BLaER1 treated with 17β-estradiol and CSF1 and Interleukin-3, amounts not matched to agents 10 nM and 100 nM (cell line): ENCODE results near the gene UBE2U.

ENCODE experiments used
- H3K27ac ChIP-seq, 11 experiments: shearing (Covaris generic); formaldehyde crosslinking; 2 replicates each; pipeline ENCODE4 v1.8.1; 2022
- H3K27me3 ChIP-seq, 11 experiments: shearing (Covaris generic); formaldehyde crosslinking; 2 replicates each; pipeline ENCODE4 v1.8.1; 2022
- H3K36me3 ChIP-seq, 11 experiments: shearing (Covaris generic); formaldehyde crosslinking; 2 replicates each; pipeline ENCODE4 v1.8.1; 2022
- H3K4me1 ChIP-seq, 10 experiments: shearing (Covaris generic); formaldehyde crosslinking; 2 replicates each; pipeline ENCODE4 v1.8.1; 2022
- H3K4me2 ChIP-seq, 11 experiments: shearing (Covaris generic); formaldehyde crosslinking; 2 replicates each; pipeline ENCODE4 v1.8.1; 2022
- H3K4me3 ChIP-seq, 10 experiments: shearing (Covaris generic); formaldehyde crosslinking; 2 replicates each; pipeline ENCODE4 v1.8.1; 2022
- H3K9ac ChIP-seq, 11 experiments: shearing (Covaris generic); formaldehyde crosslinking; 2 replicates each; pipeline ENCODE4 v1.8.1; 2022
- H3K9me3 ChIP-seq, 11 experiments: shearing (Covaris generic); formaldehyde crosslinking; replicated peaks in 1 of 11; 2 replicates each; pipeline ENCODE4 v1.8.1; 2022
- H4K20me1 ChIP-seq, 11 experiments: shearing (Covaris generic); formaldehyde crosslinking; 2 replicates each; pipeline ENCODE4 v1.8.1; 2022
- Cebpa-rat ChIP-seq, 11 experiments: shearing (Covaris generic); IDR thresholded peaks; 2 replicates each; pipeline ENCODE4 v1.8.1; 2022

The UBE2U gene

GRCh38 chr1:64290420-64290819, 87.0 kb downstream of the UBE2U start:
- Histone ChIP-seq H3K27me3 (no peaks in the 10 kb centered on the region), H3K4me3 (no peak overlapping the region), H3K9me3 (peaks cover 16 to 40% (median 30%) of the 10 kb centered on the region in 11 experiments), H3K27ac (no peak overlapping the region), H3K4me1 (peaks cover 0 to 48% (median 23%) of the 10 kb centered on the region in 10 experiments; a peak in 14 of 20 replicates), H3K9ac (no peak overlapping the region), H4K20me1 (no peaks in the 10 kb centered on the region), H3K36me3 (0 out of 22 replicates have a peak, but pooled peaks cover 0 to 6% (median 0%) of the 10 kb centered on the region in 11 experiments), H3K4me2 (no peak overlapping the region)
- TF ChIP-seq Cebpa-rat (IDR thresholded peaks at IDR 0.05), result no peak

GRCh38 chr1:64291931-64292330, 88.5 kb downstream of the UBE2U start:
- Histone ChIP-seq H3K36me3 (0 out of 22 replicates have a peak, but pooled peaks cover 0 to 6% (median 0%) of the 10 kb centered on the region in 11 experiments), H3K9ac (no peak overlapping the region), H4K20me1 (no peaks in the 10 kb centered on the region), H3K4me2 (no peak overlapping the region), H3K9me3 (peaks cover 25 to 43% (median 34%) of the 10 kb centered on the region in 11 experiments), H3K4me3 (no peak overlapping the region), H3K4me1 (peaks cover 0 to 52% (median 34%) of the 10 kb centered on the region in 10 experiments; a peak in 17 of 20 replicates), H3K27me3 (no peaks in the 10 kb centered on the region), H3K27ac (no peak overlapping the region)
- TF ChIP-seq Cebpa-rat (IDR thresholded peaks at IDR 0.05), result no peak

- no peak overlapping the region for H3K27ac ChIP-seq
- TF ChIP-seq Cebpa-rat (IDR thresholded peaks at IDR 0.05), result no peak
- no peak overlapping the region for H3K9ac ChIP-seq
- 0 out of 22 replicates have a peak, but pooled peaks cover 0 to 6% (median 0%) of the 10 kb centered on the region in 11 experiments for H3K36me3 ChIP-seq
- peaks cover 29 to 47% (median 38%) of the 10 kb centered on the region in 11 experiments for H3K9me3 ChIP-seq
- no peak overlapping the region for H3K4me3 ChIP-seq
- peaks cover 0 to 51% (median 34%) of the 10 kb centered on the region in 10 experiments; a peak in 17 of 20 replicates for H3K4me1 ChIP-seq
- no peaks in the 10 kb centered on the region for H3K27me3 ChIP-seq
- no peaks in the 10 kb centered on the region for H4K20me1 ChIP-seq
- H3K4me2 ChIP-seq, result no peak overlapping the region
Observed at GRCh38 chr1:64292399-64292798, 89.0 kb downstream of the UBE2U start.

GRCh38 chr1:64293820-64294219, 90.4 kb downstream of the UBE2U start:
- H3K4me3 ChIP-seq, result no peak overlapping the region
- H3K27ac ChIP-seq, result no peak overlapping the region
- no peak for TF ChIP-seq Cebpa-rat (IDR thresholded peaks at IDR 0.05)
- peaks cover 39 to 59% (median 50%) of the 10 kb centered on the region in 11 experiments for H3K9me3 ChIP-seq
- no peak overlapping the region for H3K9ac ChIP-seq
- peaks cover 0 to 46% (median 32%) of the 10 kb centered on the region in 10 experiments; a peak in 17 of 20 replicates for H3K4me1 ChIP-seq
- no peaks in the 10 kb centered on the region for H3K27me3 ChIP-seq
- 0 out of 22 replicates have a peak, but pooled peaks cover 0 to 6% (median 0%) of the 10 kb centered on the region in 11 experiments for H3K36me3 ChIP-seq
- H4K20me1 ChIP-seq, result no peaks in the 10 kb centered on the region
- H3K4me2 ChIP-seq, result peak overlapping the region in 4 of 11 experiments; percentile 65 to 85 (median 80); a peak in 7 of 22 replicates

GRCh38 chr1:64295136-64295535, 91.7 kb downstream of the UBE2U start:
- peak overlapping the region in 10 of 11 experiments; percentile 10 to 85 (median 66); a peak in 17 of 22 replicates for H3K4me2 ChIP-seq

GRCh38 chr1:64295561-64295960, 92.1 kb downstream of the UBE2U start:
- Histone ChIP-seq H3K36me3 (0 out of 22 replicates have a peak, but pooled peaks cover 0 to 6% (median 0%) of the 10 kb centered on the region in 11 experiments), H3K4me1 (peaks cover 0 to 40% (median 32%) of the 10 kb centered on the region in 10 experiments; a peak in 17 of 20 replicates), H3K27ac (peak overlapping the region in 1 of 11 experiments; percentile 42; a peak in 1 of 22 replicates), H4K20me1 (no peaks in the 10 kb centered on the region), H3K4me3 (no peak overlapping the region), H3K4me2 (peak overlapping the region in 8 of 11 experiments; percentile 52 to 85 (median 71); a peak in 15 of 22 replicates), H3K27me3 (no peaks in the 10 kb centered on the region), H3K9ac (no peak overlapping the region), H3K9me3 (peaks cover 39 to 63% (median 50%) of the 10 kb centered on the region in 11 experiments)
- no peak for TF ChIP-seq Cebpa-rat (IDR thresholded peaks at IDR 0.05)

More at GRCh38 chr1:64295136-64295535, 91.7 kb downstream of the UBE2U start:
- Histone ChIP-seq H3K27ac (peak overlapping the region in 1 of 11 experiments; percentile 5; a peak in 1 of 22 replicates), H3K4me1 (peaks cover 0 to 40% (median 32%) of the 10 kb centered on the region in 10 experiments; a peak in 17 of 20 replicates), H3K36me3 (0 out of 22 replicates have a peak, but pooled peaks cover 0 to 6% (median 0%) of the 10 kb centered on the region in 11 experiments), H3K9ac (no peak overlapping the region), H4K20me1 (no peaks in the 10 kb centered on the region), H3K27me3 (no peaks in the 10 kb centered on the region), H3K4me3 (no peak overlapping the region), H3K9me3 (peaks cover 39 to 66% (median 50%) of the 10 kb centered on the region in 11 experiments)
- TF ChIP-seq Cebpa-rat (IDR thresholded peaks at IDR 0.05), result no peak

DNA sequence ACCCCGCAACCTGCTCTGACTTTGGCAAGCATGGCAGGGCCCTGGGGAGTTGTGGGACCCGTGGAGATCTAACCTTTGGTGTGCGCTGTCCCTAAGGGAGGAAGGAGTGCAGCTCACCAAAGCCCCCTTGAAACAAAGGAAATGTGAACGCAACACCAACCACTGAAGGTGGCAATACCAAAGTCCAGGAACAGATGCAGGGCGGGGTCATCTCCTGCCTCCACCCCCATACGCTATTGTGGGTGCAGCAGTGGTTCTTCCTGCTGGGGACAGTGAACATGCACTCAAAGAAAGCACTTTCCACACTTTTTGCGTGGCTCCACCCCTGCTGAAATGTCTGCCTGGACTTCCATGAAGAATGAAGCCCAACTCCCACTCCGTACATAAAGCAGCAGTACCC, 93.0 kb downstream of the UBE2U start:
- no peaks in the 10 kb centered on the region for H3K27me3 ChIP-seq
- peaks cover 0 to 40% (median 32%) of the 10 kb centered on the region in 10 experiments; a peak in 17 of 20 replicates for H3K4me1 ChIP-seq
- H3K27ac ChIP-seq, result peak overlapping the region in 3 of 11 experiments; percentile 32 to 42 (median 35); a peak in 3 of 22 replicates
- H3K4me3 ChIP-seq, result no peak overlapping the region
- H4K20me1 ChIP-seq, result no peaks in the 10 kb centered on the region
- peak overlapping the region in 10 of 11 experiments; percentile 33 to 85 (median 66); a peak in 21 of 22 replicates for H3K4me2 ChIP-seq
- peaks cover 34 to 54% (median 43%) of the 10 kb centered on the region in 11 experiments for H3K9me3 ChIP-seq
- 0 out of 22 replicates have a peak, but pooled peaks cover 0 to 2% (median 0%) of the 10 kb centered on the region in 11 experiments for H3K36me3 ChIP-seq
- TF ChIP-seq Cebpa-rat (IDR thresholded peaks at IDR 0.05), result peak in 3 of 11 experiments; percentile 14 to 59 (median 16); a peak in 2 of 22 replicates
- no peak overlapping the region; a peak in 1 of 22 replicates for H3K9ac ChIP-seq

DNA sequence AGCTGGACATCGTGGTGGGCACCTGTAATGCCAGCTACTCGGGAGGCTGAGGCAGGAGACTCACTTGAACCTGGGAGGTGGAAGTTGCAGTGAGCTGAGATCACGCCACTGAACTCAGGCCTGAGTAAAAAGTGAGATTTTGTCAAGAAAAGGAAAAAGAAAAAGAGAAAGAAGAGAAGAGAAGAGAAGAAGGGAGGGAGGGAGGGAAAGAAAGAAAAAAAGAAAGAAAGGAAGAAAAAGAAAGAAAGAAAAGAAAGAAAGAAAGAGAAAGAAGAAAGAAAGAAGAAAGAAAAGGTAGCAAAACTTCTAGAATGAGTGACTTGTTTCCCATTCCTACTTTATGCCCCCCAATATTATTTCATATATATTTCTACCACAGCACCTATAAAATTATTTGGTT, 98.8 kb downstream of the UBE2U start:
- no peaks in the 10 kb centered on the region for H3K27me3 ChIP-seq
- TF ChIP-seq Cebpa-rat (IDR thresholded peaks at IDR 0.05), result no peak
- H3K4me2 ChIP-seq, result no peak overlapping the region

GRCh38 chr1:64302971-64303370, 99.5 kb downstream of the UBE2U start:
- no peak overlapping the region for H3K9ac ChIP-seq
- peaks cover 0 to under 1% (median 0%) of the 10 kb centered on the region in 10 experiments; a peak in 1 of 20 replicates for H3K4me1 ChIP-seq
- H3K4me3 ChIP-seq, result no peak overlapping the region
- no peak overlapping the region for H3K27ac ChIP-seq
- H3K4me2 ChIP-seq, result no peak overlapping the region
- no peaks in the 10 kb centered on the region for H4K20me1 ChIP-seq
- TF ChIP-seq Cebpa-rat (IDR thresholded peaks at IDR 0.05), result no peak
- H3K27me3 ChIP-seq, result no peaks in the 10 kb centered on the region
- H3K9me3 ChIP-seq, result peaks cover 3 to 14% (median 6%) of the 10 kb centered on the region in 11 experiments; a peak in 18 of 22 replicates
- H3K36me3 ChIP-seq, result no peaks in the 10 kb centered on the region

More for the DNA sequence above, 98.8 kb downstream of the UBE2U start:
- H3K27ac ChIP-seq, result no peak overlapping the region
- H3K4me1 ChIP-seq, result peaks cover 0 to 3% (median under 1%) of the 10 kb centered on the region in 10 experiments; a peak in 8 of 20 replicates
- peaks cover 11 to 21% (median 13%) of the 10 kb centered on the region in 11 experiments for H3K9me3 ChIP-seq
- H4K20me1 ChIP-seq, result no peaks in the 10 kb centered on the region
- H3K9ac ChIP-seq, result no peak overlapping the region
- H3K4me3 ChIP-seq, result no peak overlapping the region
- no peaks in the 10 kb centered on the region for H3K36me3 ChIP-seq
